Activated CD4-positive, CD25-positive, alpha-beta regulatory T cell treated with anti-CD3 and anti-CD28 coated beads, Interleukin-2, amount 50 U/mL, for 24 hours (primary cell): ENCODE results near the gene FOXK2.
A peak's percentile ranks its signal among the peaks of the same experiment; 100 is the strongest.
"Not testable (repeated sequence)": the region's sequence is repeated elsewhere in the genome, so short reads cannot be mapped to it uniquely, and the experiment has no call there.

Experiments used
- ATAC-seq, 2 donors: fragments of 150-1000 bp; cut with Tn5 transposase; one replicate each; pipeline ENCODE4 v1.10.0; 2021; ENCODE audit warnings: mild to moderate bottlenecking in 1 of 2, moderate library complexity in 1 of 2

The FOXK2 gene

DNA sequence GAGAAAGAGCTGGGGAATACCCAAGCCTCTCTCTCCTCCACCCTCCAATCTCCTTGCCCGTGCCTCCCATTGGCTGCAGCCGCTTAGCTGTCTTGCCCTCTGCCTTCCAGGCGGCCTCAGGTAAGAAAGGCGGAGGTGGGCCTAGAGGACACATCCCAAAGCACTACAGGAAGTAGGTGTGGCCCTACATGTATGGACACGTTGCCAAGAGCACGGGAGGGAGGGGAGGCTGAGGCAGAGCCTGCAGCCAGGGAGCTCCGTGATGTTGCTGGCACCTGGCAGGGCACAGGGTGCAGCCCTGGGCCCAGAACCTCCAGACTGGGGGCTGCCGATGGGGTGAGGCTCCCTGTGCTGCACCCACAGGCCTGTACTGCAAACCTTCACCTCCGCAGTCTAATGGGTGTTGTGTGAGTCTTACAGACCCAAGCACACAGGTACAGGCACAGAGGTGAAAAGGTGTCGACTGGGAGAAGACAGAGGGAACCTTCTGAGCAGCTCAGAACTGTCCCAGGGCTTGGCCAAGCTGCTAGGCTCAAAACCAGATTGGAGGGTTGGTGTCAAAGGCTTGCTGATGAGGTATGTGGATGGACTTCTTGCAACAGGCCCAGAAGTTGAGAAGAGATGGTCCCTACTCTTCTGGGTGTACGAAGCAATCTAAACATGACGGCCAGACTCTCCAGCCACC lies 23.5 kb upstream of the FOXK2 start:
- ATAC-seq, result no peak

DNA sequence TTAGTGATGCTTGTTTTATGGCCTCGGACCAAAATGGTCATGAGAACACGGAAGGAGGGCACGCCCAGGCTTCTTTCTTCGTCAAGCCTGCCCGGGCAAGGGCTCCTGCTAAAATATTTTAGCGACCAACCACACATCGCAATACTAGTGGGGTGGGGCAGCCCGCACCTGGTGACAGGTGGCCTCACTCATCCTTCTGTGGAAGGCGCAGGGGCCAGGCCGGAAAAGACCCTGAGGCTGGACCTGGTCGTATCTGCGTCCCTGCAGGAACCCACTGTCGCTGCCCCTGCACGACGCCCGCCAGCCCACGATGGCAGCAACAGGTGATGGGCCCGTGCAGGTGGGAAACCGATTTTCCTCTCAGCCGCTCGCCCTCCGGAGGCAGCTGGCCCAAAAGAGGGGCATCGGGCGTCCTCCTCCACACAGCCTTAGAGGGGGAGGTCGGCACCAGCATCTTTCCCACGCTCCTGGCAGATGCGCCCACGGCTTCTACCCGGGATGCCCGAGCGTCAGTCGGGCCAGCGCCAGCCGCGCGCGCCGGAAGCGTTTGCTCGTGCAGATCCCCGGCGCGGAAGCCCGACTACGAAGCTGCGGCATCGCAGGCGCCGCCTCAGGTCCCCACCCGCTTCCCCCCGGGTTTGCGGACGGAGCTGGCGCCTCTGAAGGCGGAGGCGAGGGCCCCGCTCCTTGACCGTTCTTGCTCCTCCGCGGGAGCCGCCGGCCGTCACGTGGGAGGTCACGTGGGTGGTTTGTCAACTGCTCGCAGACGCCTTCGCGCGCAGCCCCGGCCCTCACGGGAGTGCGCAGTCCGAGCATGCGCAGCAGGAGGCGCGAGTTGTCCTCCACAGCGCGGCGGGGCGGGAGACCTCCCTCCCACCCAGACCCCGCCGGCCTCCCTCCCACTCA lies 22.8 kb upstream of the FOXK2 start:
- peak; percentile 52 to 55 for ATAC-seq

DNA sequence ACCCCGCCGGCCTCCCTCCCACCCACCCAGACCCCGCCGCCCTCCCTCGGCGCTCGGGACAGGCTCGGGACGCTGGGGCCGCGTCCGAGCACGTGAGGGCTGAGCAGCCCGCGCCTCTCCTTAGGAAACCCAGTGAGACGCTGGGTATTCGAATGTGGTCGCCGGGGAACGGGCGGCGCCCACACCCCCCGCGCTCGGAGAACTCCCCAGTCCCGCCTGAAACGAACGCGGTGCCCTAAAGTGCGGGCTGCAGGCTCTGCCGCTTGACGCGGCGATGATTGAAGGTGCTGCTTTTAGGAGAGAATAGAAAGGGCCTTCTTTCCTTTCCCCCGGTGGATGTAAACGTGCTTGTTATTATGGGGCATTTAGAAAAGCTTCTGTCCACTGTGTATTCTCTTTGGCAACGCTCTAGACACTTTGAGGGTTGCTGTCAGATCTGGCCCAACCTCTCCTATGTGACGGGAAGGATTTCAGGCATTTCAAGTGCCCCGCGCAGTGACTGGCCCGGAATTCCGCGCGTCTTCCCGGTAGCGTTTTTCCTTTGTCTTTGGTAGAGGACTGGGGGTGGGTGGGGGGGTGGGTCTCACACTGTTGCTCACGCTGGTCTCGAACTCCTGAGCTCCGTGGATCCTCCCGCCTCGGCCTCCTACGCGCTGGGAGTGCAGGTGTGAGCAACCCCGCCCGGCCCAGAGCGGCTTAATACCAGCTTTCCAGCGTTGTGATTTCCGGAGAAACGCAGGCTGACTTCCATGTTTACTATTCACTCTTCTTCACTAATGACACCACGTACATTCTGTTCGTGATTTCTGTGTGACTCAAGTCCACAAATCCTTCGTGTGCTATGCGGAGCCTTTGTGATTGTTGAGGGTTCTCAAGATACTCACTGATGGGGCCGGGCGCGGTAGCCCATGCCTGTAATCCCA lies 21.8 kb upstream of the FOXK2 start:
- peak; percentile 11 to 30 for ATAC-seq

DNA sequence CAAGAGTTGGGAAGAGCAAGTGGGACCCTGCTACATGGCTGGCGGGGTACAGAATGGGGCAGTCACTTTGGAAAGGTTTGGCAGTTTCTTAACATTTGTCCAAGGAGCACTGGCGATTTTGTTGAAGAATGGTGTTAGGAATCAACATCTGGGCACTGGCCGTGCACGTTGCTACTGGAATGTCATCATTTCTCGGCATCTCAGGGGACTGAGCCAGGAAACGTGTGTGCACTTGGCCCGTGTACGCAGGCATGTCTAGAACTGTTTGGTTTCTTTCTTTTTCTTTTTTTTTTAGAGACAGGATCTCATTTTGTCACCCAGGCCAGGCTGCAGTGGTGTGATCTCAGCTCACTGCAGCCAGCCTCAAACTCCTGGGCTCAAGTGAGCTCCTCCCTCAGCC lies 17.3 kb upstream of the FOXK2 start:
- ATAC-seq, result no peak

DNA sequence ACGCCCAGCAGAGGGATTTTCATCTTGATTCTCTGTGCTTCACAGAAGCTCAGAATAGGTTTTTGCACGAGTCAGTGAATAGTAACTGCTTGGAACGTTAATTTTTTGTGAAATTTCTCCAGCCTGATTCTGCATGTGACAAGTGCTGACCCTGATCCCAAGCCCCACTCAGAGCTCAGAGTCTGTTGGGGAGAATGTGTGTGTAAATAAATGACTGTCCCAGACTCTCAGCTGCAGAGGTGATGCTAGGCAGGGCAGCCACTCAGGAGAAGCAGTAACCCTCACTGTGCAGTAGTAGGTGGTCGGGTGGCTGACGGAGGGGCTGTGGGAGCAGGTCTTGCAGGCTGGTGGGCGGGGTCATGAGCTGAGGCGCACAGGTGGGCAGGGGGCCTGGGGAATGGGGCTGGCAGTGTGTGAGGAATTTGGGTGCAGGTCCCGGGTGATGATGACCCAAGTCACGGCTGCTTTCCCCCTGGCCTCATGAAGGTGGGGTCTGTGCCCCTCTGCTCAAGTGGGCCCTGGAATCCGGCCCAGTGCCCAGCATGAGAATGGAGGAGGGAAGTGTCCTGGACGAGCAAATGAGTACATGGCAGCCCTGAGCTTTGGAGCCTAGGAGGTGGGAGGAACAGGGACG lies 16.3 kb upstream of the FOXK2 start:
- no peak for ATAC-seq

DNA sequence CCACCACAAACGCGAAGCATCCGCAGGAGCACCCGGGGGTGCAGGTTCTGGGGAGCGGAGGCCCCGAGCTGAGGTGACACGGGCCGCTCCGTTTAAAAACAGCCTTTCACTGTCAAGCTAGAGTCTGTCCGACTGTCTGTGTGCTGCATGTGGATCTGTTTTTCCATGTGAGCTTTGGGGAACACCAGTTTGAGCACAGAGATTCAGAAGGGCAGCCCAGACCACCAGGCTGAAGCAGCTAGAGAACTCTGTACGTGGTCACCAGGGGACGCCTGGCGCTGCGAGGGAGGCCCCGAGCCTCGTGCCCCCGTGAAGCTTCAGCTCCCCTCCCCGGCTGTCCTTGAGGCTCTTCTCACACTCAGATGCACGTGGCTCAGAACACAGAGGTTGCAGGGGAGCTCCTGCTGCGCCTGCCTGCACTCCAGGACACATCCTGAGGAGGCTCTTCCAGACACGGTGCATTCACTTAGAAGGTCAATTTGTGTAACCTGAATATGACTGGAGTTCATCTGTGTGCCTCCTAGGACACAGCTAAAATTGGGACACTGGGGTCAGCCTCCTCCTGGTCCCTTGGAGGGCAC lies 15.7 kb upstream of the FOXK2 start:
- ATAC-seq, result no peak

DNA sequence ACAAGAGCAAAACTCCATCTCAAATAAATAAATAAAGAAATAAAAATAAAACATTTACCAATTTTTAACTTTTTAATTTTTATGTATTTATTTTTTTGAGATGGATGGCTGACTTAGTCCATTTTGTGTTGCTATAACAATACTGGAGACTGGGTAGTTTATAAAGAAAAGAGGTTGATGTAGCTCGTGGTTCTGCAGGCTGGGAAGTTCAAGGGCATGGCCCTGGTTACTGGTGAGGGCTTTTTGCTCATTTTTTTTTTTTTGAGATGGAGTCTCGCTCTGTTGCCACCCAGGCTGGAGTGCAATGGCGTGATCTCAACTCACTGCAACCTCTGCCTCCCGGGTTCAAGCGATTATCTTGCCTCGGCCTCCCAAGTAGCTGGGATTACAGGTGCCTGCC lies 14.2 kb upstream of the FOXK2 start:
- no peak for ATAC-seq

DNA sequence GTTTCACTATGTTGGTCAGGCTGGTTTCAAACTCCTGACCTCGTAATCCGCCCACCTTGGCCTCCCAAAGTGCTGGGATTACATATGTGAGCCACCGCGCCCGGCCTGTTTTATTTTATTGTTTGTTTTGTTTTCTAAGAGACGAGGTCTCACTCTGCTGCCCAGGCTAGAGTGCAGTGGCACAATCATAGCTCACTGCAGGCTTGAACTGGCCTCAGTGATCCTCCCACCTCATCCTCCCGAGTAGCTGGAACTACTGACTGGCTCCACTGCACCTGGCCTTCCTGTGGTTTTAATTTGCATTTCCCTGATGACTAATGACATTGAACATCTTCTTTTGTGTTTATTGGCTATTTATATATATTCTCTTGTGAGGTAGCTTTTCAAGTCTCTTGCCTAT lies 13.1 kb upstream of the FOXK2 start:
- ATAC-seq, result peak; percentile 94 to 95

DNA sequence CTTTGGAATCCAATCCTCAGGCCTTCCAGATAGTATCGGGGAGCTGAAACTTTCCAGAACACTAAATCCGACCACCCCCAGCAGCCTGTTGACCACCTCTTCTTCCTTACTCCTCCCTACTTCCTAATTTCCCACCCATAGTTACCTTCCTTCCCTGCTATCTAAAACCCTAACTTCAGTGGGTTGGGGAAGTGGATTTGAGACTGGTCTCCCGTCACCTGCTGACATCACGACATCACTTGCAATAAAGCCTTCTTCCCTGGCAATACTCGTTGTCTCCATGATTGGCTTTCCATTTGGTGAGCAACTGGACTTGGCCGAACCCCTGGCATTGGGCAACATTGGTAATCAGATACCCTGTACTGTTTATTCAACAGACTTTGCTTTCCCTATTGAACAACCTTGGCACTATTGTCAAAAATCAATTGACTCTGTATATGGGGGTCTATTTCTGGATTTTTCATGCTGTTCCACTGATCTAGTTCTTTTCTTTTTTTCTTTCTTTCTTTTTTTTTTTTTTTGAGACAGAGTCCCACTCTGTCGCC lies 11.8 kb upstream of the FOXK2 start:
- no peak for ATAC-seq

DNA sequence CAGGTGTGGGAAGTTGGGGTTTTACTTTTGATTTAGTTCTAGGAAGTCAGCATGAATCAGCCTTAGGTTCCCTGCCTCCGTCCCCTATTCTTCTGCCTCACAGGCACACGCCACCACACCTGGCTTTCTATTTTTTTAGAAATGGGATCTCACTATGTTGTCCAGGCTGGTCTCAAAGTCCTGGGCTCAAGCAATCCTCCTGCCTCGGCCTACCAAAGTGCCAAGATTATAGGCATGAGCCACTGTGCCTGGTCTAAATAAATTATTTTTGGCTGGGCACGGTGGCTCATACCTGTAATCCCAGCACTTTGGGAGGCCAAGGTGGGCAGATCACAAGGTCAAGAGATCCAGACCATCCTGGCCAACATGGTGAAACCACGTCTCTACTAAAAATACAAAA lies 7.9 kb upstream of the FOXK2 start:
- ATAC-seq, result not testable (repeated sequence)

DNA sequence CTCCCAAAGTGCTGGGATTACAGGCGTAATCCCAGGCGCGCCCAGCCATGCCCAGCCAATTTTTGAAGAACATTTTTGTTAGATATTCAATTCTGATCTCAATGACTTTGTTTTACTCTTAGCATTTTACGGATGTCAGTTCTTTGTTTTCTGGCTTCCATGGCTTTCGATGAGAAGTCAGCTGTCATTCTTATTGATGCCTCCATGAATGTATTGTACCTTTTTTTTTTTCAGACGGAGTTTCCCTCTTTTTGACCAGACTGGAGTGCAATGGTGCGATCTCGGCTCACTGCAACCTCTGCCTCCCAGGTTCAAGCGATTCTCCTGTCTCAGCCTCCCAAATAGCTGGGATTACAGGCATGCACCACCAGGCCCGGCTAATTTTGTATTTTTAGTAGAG lies 5.7 kb upstream of the FOXK2 start:
- not testable (repeated sequence) for ATAC-seq

DNA sequence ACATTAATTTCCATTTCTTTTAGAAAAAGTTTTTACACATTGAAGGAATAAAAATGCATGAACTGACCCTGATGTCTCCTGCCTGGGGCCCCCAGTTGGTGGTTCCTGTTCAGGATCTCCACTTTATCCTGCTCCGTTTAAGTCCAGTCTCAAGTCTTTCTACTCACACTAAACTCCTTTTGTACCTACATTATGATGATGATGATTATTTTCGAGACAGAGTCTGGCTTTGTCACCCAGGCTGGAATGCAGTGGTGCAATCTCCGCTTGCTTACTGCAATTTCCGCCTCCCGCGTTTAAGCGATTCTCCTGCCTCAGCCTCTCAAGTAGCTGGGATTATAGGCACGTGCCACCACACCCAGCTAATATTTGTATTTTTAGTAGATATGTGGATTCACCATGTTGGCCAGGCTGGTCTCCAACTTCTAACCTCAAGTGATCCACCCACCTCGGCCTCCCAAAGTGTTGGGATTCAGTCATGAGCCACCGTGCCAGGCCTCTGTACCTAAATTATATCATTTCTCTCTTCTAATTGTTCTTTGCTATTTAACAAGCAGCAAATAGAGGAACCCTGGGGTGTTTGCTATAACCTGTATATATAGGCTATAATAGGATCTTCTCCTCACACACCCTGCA lies 2.2 kb upstream of the FOXK2 start:
- no peak for ATAC-seq

DNA sequence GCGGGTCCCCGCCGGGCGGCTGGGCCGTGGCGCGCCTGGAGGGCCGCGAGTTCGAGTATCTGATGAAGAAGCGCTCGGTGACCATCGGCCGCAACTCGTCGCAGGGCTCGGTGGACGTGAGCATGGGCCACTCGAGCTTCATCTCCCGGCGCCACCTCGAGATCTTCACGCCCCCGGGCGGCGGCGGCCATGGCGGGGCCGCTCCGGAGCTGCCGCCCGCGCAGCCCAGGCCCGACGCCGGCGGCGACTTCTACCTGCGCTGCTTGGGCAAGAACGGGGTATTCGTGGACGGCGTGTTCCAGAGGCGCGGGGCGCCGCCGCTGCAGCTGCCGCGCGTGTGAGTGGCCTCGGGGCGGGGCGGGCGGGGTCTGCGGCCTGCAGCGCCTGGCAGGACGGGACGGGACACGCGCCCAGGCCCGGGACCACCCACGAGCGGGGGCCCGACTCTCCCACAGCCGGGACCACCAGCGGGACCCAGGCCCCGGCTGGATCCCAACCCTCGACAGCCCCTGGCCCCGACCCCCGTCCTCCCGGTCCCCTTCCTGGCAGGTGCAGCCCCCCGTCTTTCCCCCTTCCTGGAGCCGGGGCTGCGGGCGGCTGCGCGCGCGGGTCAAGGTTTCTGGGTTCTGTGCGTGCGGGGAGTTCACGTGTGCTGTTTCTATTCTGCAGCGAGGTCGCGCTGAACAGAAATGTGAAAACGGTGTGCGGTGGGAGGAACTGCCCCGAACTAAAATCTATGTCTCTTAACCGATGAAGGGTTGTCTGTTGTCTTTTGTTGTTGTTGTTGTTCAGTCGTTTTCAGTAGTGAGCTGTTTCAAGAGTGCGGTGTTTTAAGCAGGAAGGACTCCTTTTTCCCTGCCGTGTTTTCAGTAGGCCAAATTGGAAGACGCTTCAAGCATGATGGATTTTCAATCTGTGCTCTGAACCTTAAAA lies 705 bp downstream of the FOXK2 start:
- ATAC-seq, result peak in 1 of 2 donors; percentile 0

DNA sequence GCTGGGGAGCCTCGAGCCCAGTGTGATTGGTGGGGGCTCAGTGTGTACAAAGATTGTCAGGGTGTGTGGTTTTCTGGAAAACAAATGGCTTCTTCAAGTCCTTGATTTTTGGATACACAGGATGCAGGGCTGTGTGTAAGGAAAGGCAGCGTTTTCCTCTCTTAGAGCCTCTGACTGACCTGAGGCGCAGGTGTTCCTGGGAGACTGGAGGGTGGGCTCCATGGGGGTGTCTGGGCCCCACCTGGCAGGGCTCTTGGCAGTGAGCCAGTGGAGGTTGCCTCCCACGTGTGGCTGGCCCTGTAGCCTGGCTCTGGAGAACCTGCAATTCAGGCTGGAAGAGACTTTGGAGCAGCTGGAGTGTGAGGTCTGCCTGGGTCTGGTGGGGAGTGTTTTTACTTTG lies 5.0 kb downstream of the FOXK2 start:
- ATAC-seq, result no peak

DNA sequence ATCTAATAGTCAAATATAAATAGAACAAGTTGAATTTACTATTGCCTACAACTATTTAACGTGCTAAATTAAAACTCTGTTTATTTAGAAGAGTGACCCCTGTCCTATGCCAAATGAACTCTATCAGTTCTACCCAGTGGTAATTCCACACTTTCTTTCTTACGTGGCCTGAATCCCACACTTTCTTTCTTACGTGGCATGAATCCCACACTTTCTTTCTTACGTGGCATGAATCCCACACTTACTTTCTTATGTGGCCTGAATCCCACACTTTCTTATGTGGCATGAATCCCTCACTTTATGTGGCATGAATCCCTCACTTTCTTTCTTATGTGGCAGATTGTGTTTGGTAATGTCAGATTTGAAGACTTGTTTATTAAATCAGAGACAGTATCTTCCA lies 6.2 kb downstream of the FOXK2 start:
- ATAC-seq, result no peak

DNA sequence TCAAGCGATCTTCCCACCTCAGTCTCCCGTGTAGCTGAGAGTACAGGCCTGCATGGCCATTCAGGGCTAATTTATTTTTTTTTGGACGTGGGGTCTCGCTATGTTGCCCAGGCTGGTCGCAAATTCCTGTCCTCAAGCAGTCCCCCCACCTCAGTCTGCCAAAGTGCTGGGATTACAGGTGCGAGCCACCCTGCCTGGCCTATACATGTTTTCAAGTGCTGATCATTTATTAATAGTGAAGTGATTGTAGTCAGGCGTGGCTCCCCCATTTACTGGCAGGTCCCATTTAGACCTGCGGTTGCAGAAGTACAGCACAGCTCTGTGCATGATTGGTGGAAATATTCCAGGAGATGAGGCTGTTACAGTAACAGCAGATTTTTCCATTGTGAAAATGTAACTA lies 8.4 kb downstream of the FOXK2 start:
- ATAC-seq, result no peak

DNA sequence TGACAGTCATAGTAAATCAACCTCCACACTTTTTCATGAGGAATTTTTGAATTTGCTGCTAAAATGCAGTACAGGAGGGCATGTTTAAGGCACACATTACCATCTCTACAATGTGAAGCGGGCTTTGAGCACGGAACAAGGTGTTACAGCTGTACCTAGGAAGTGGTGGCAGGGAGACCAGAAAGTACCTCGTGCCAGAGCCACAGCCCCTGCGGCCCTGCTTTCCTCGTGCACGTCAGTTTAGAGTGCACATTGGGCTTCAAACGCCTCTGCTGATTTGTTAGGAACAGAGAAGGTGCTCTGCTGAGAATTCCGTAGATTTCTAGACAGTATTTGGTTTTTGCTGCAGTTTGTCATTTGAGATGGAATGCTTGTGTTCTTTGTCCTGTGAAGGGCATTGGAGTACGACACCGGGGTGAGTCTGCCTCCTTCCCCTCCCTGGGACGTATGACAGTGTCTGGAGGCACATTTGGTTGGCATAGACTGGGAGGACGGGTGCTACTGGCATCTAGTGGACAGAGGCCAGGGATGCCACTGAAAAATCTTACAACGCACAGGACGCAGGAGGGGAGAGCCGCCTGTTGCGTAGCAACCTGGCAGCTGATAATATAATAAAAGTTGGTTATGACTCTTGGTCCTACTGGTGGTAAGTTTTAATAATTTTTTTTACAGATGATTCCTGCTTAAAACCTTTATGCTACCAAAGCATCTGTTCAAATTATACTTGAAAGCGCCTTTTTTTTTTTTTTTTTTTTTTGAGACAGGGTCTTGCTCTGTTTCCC lies 9.1 kb downstream of the FOXK2 start:
- no peak for ATAC-seq

DNA sequence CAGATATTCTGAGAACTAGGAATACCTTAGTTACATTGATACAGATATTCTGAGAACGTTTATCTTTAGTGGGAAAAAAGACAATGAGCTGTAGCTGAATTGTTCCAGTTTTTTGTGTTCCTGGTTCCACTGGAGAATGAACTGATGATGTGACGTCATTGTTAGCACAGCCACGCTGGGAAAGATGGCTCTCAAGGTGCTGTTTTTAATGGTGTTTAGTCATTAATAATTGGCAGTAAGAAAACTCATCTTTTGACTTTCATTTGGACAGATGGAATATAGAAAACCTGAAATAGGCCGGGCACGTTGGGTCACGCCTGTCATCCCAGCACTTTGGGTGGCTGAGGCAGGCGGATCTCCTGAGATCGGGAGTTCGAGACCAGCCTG lies 10.4 kb downstream of the FOXK2 start:
- no peak for ATAC-seq

DNA sequence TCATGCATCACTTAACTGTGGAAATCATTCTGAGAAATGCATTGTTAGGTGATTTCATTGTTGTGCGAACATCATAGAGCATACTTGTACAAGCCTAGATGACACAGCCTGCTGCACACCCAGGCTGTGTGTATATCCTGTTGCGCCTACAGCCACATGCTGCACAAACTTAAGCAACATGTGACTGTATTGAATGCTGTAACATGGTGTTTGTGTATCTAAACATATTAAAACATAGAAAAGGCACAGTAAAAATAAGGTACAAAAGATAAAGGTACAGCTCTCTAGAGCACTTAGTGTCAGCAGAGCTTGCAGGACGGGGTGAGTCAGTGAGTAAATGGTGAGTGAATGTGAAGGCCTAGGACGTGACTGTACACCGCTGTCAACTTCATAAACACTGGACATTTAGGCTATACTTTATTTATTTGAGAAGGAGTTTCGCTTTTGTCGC lies 11.9 kb downstream of the FOXK2 start:
- ATAC-seq, result peak; percentile 72 to 76
